GM18870 (cell line): Measurements from ENCODE around the gene HTR6.
"Not testable (repeated sequence)": the region's sequence is repeated elsewhere in the genome, so short reads cannot be mapped to it uniquely, and the experiment has no call there.

Source experiments
- ATAC-seq: cut with Tn5 transposase; IDR thresholded peaks from one replicate; pipeline ENCODE4 v1.9.1; 2021; ENCODE audit warnings: moderate library complexity; ENCODE audit not compliant: unreplicated experiment

Gene HTR6

DNA sequence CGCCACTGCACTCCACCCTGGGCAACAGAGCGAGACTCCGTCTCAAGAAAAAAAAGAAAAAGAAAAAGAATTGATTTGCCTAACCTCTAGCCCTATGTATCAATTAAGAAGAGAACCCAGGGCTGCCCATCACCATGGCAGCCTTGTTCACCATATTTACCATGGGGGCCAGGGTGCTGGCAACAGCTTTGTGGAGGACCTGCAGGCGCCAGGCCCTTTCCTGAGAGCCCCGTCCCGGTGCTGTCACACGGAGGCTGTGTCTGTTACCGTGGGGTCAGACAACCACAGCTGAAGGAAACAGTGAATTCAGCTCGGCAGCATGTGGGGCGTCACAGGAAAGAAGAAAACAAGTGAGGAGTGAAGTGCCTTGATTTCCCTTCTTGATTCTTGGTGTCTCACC is 27.1 kb upstream of the HTR6 start:
- ATAC-seq: no peak

- not testable (repeated sequence) for ATAC-seq
Observed at GRCh38 chr1:19639228-19639627, 25.4 kb upstream of the HTR6 start.

GRCh38 chr1:19639999-19640362 is 24.7 kb upstream of the HTR6 start:
- ATAC-seq: no peak

- no peak for ATAC-seq
Observed at GRCh38 chr1:19640363-19641316, 24.0 kb upstream of the HTR6 start.

- ATAC-seq: no peak
Observed at GRCh38 chr1:19643121-19643520, 21.6 kb upstream of the HTR6 start.

- ATAC-seq: no peak
Observed at GRCh38 chr1:19643602-19644394, 20.9 kb upstream of the HTR6 start, which contains the start of gene NBL1. Gene NBL1, plus strand, starts transcription at chr1:19644311. Its CDS starts 10,720 bp downstream, at chr1:19655031.

- no peak for ATAC-seq
Observed at GRCh38 chr1:19644395-19644680, 20.3 kb upstream of the HTR6 start.

DNA sequence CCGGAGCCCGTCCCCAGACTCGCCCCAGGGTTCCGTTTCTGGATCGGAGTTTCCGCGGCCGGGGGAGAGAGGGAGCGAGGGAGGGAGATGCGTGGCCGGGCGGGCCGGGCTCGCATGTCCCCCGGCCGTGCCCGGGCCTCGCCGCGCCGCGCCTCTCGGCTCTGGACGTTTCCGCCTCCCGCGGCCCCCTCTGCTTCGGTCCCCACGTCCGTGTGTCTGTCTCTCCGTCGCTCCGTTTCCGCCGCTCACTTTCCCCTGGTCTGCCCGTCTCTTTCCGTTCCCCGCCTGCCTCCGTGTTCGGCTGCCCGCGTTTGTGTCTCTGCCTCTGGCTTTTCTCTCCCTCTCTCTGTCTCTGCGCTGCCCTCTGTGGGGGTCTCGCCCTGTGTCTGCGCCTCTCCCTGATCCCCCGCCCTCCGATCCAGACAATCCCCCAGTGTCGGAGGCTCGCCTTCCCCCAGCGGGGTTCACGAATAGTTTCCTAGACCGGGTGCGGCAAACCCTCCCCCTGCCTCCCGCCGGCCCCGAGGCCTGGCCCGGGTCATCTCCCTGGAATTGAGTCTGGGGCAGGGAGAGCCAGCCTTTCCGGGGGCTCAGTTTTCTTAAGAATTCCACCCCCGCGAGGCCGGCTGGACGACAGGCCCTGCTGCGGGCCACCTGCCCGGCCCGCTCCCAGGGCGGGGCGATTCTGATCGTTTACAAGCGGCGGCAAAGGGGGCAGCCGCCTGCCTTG is 19.8 kb upstream of the HTR6 start:
- ATAC-seq: no peak

DNA sequence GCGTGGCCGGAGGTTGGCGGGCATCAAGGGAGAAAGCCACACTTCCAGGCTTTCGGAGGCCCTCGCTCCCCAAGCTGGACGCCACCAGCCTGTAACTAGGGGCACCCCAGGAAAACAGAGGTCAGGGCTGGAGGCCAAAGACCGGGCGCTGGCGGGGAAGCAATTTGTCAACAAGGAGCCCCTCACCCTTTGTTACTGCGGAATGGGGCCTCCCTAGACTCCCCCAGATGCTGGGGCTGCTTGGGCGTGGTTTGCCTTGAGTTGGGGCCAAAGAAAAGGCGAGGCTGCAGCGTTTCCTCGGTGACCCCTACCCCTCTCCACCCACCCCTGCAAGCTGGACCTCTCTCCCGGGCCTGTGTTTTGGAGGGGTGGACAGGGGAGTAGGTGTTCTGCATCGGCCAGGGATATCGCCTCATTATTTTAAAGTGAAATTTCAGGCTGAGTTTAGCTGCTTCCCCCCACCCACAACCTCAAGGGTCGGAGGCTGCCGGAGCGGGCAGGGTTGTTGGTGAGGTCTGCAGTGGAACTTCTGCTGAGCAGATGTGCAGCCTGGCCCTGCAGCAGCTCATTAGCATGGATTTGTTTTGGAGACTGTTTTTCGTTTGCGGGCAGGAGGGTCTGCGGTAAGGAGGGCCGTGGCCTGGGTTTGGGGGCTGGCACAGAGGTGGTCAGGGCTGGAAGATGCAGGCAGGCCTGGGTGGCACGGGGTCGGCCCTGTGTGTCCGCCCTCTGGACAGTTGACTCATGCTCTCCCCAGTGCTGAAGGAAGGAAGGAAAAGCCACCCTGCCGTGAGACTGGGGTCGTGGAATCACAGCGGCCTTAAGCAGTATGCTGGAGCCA is 19.0 kb upstream of the HTR6 start:
- no peak for ATAC-seq

GRCh38 chr1:19646377-19647319 is 18.0 kb upstream of the HTR6 start:
- no peak for ATAC-seq

DNA sequence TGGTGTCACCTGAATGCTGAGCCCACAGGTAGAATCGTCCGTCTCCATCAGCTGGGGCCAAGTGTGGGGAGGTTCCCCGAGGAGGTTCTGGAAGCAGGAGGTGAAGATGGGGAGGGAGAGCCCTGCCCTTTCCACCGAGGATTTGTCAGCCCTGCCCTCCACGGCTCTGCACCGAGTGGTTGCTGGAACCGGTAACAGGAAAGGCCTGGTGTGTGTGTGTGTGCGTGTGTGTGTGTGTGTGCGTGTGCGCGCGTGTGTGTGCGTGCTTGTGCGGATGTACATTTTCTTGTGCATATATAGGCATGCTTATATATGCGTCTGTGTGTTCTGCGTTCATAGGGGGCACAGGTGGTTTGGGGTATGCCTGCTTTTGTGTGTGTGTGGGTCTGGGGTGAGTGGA is 17.0 kb upstream of the HTR6 start:
- no peak for ATAC-seq

DNA sequence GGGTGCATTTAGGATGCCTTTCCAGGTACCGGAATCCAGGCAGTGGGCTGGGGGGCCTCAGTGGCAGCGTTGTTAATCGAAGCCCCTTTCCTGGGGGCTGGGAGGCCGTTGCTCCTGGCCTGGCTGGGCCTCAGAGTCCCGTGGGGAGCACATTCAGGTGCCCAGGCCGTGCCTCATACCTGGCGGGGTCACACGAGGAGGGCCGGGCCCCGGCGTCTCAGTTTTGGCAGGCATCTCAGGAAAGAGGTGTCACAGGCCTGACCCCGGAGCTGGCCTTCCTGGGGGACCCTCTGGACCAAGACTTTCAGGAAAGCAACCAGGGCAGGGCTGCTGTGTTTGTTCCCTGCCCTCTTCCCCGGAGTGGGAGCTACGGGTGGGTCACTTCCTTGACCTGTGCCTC is 16.4 kb upstream of the HTR6 start:
- ATAC-seq: no peak

- ATAC-seq: no peak
Observed at GRCh38 chr1:19648689-19649088, 16.0 kb upstream of the HTR6 start.

DNA sequence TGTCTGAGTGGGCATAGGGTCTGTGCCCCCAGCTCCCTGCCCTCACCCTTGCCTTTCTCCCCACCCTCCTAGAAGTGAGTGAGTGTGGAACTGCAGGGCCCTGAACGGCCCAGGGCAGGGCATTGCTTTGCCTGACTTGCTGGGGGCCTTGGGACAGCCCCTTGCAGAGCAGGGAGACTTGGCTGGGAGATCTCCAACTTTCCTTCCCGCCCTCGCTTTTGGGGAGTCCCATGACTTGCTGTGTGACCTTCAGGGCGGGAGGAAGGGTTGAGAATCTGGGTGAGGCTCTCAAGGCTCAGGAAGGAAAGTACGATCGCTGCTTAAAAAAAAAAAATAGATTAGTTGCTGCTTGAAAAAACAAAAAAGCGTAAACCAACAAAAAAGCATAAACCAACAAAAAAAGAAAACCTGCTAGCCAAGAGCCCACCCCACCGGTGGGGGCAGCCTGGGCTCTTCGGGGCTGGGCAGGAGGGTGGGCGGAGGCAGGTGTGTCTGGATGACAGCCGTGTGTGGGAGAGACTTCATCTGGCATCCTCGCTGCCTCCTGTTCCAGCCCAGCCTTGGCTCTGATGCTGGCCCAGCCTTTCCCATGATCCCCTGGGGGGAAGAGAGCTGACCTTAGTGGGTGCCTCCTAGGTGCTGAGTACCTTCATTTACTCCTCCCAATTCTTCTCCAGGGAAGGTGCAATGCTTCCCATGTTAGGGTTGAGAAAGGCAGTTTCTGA is 14.1 kb upstream of the HTR6 start:
- no peak for ATAC-seq

GRCh38 chr1:19651141-19651737 is 13.4 kb upstream of the HTR6 start:
- no peak for ATAC-seq

DNA sequence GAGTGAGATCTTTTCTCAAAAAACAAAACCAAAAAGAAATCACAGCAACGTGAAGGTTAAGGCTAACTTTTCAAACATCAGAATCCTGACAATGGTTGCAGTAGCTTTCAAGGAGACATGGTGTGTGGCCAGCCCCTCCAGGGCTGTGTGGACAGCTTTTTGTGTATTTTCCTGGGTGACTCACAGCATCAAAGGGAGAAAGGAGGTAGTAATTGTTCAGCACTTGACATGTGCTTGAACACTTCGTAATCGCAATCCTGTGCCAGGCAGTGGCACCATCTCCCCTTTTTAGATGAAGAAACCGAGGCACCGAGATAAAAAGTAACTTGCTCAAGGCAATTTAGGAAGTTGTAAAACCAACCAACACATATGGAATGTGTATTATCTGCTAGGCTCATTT is 10.3 kb upstream of the HTR6 start:
- no peak for ATAC-seq

GRCh38 chr1:19654886-19655717 is 9.6 kb upstream of the HTR6 start:
- no peak for ATAC-seq

DNA sequence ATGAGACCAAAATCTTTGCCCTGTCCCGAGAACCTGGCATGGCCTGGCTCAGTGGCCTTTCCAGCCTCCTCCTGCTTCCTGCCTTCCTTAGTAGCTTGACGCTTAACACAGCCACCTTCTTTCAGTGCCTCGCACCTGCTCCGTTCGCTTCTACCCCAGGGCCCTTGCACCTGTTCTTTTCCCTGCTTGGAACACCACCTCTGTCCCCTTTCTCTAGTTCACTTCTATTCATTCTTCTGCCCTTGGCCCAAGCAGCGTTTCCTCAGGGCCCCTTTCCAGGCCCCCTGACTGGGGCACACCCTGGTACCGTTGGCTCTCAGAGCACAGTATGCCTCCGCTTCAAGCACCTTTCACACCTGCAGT is 9.0 kb upstream of the HTR6 start:
- ATAC-seq: no peak
